Uterus (tissue), 4 donors: ENCODE data around the gene DOCK4. TPM values are rescaled to one million over a fixed set of nuclear protein-coding genes. Genes with fewer than 3 reads are reported as not detected.
"Not testable (repeated sequence)": the region's sequence is repeated elsewhere in the genome, so short reads cannot be mapped to it uniquely, and the experiment has no call there.

Experiments used
- DNase-seq, 2 donors: peaks; one replicate each; pipeline ENCODE4 v3.0.0-alpha.2; 2019 to 2020
- H3K27ac ChIP-seq, 2 donors: fragments of 200-600 bp; sonication (generic); 1 replicate in 1 of 2; 2 replicates in 1 of 2; pipeline ENCODE4 v1.5.1; 2016 to 2018
- H3K27me3 ChIP-seq, 2 donors: fragments of 200-600 bp; sonication (generic); one replicate each; pipeline ENCODE4 v1.5.1; 2018 to 2019; ENCODE audit warnings: control low read depth in 1 of 2
- H3K36me3 ChIP-seq, 2 donors: fragments of 200-600 bp; sonication (generic); one replicate each; pipeline ENCODE4 v1.5.1; 2019; ENCODE audit warnings: control low read depth in 1 of 2
- H3K4me1 ChIP-seq, 2 donors: fragments of 200-600 bp; sonication (generic); one replicate each; pipeline ENCODE4 v1.5.1; 2018 to 2019; ENCODE audit warnings: control low read depth in 1 of 2
- H3K4me3 ChIP-seq, 2 donors: fragments of 200-600 bp; sonication (generic); 1 replicate in 1 of 2; 2 replicates in 1 of 2; pipeline ENCODE4 v1.5.1; 2018 to 2019; ENCODE audit warnings: mild to moderate bottlenecking in 1 of 2
- H3K9me3 ChIP-seq, 2 donors: fragments of 200-600 bp; sonication (generic); one replicate each; pipeline ENCODE4 v1.5.1; 2019; ENCODE audit warnings: control low read depth in 1 of 2
- POLR2A ChIP-seq, 2 donors: fragments of 450-650 bp; IDR thresholded peaks; one replicate each; pipeline ENCODE4 v1.6.1; 2016; ENCODE audit warnings: antibody characterized with exemption in 2 of 2, mild to moderate bottlenecking in 1 of 2, moderate library complexity in 1 of 2
- intact Hi-C: fragments of 100-400 bp; cut with DNase I; formaldehyde crosslinking; loops from one replicate; pipeline ENCODE4 v1.15.1; 2023; ENCODE audit warnings: low total_unique reads
- total RNA-seq, 4 donors: library from RNA; depleted of rRNA in 3 of 4; stranded (reverse); fragments of >200 nt in 3 of 4; gene quantifications; one replicate each; pipeline versions ENCODE4 v1.1.0 to v1.2.4, GENCODE V29; 2014 to 2023
- TF ChIP-seq, protein P1 (sequence below), 4 experiments: fragments of 200-600 bp in 2 of 4; fragments of 450-650 bp in 2 of 4; sonication (generic) in 2 of 4; IDR thresholded peaks; one replicate each; pipeline ENCODE4 v1.5.1; 2016 to 2019; ENCODE audit warnings: antibody characterized with exemption in 4 of 4, mild to moderate bottlenecking in 2 of 4, moderate library complexity in 1 of 4
- donor health status: DM: yes; HTN: yes; CAD: no.

DOCK4 gene
- total RNA-seq, 4 donors from 2014 or later = 48.8 to 217 (median 72.3) TPM

DNA sequence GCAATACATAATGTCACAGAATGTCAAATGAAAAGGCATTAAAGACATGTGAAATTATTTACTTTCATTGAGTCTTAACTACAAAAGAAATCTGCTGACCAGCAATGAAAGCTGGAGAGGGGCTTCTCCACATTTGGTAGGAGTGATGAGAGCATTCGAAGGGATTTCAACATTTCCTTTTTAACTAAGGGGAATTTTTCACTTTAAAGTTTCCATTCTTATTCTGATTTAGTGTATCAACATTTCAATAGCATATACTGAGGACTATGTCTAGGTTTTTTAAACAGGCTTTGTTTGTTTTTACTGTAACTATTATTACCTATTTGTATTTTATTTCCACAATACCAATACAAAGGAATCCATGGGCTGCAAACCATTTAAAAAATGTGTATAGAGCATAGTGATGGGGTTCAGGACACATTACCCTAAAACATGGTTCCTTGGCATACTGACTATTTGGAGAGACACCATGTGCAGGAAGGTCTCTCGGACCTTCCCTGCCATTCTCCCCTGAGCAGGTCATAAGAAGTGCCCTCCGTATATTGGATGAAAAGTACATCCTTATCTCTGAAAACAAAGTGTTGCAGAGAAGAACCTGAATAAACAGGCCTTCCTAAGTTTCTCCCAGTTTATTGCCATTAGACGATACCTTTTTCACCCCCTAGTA is 278.7 kb downstream of the DOCK4 start:
- TF ChIP-seq, protein P1, sequence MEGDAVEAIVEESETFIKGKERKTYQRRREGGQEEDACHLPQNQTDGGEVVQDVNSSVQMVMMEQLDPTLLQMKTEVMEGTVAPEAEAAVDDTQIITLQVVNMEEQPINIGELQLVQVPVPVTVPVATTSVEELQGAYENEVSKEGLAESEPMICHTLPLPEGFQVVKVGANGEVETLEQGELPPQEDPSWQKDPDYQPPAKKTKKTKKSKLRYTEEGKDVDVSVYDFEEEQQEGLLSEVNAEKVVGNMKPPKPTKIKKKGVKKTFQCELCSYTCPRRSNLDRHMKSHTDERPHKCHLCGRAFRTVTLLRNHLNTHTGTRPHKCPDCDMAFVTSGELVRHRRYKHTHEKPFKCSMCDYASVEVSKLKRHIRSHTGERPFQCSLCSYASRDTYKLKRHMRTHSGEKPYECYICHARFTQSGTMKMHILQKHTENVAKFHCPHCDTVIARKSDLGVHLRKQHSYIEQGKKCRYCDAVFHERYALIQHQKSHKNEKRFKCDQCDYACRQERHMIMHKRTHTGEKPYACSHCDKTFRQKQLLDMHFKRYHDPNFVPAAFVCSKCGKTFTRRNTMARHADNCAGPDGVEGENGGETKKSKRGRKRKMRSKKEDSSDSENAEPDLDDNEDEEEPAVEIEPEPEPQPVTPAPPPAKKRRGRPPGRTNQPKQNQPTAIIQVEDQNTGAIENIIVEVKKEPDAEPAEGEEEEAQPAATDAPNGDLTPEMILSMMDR (IDR thresholded peaks at IDR 0.05) = no peak
- TF ChIP-seq POLR2A (IDR thresholded peaks at IDR 0.05) = no peak
- Histone ChIP-seq H3K4me1 (no peaks in the 10 kb centered on the region), H3K27ac (no peak overlapping the region), H3K36me3 (no peaks in the 10 kb centered on the region), H3K9me3 (no peaks in the 10 kb centered on the region), H3K27me3 (no peaks in the 10 kb centered on the region), H3K4me3 (no peak overlapping the region)
- DNase-seq = no peak
- intact Hi-C loops = no loop called here

- DNase-seq = no peak
- TF ChIP-seq, protein P1 (IDR thresholded peaks at IDR 0.05) = no peak
- no peak for TF ChIP-seq POLR2A (IDR thresholded peaks at IDR 0.05)
- intact Hi-C loops = no loop called here
- Histone ChIP-seq H3K9me3 (no peaks in the 10 kb centered on the region), H3K27ac (no peak overlapping the region), H3K4me1 (no peaks in the 10 kb centered on the region), H3K4me3 (no peak overlapping the region), H3K27me3 (no peaks in the 10 kb centered on the region), H3K36me3 (no peaks in the 10 kb centered on the region)
These were observed 285.9 kb downstream of the DOCK4 start for GRCh38 chr7:111920329-111920728.

GRCh38 chr7:111919631-111920179 is 286.5 kb downstream of the DOCK4 start:
- no peak overlapping the region for H3K4me3 ChIP-seq
- TF ChIP-seq, protein P1 (IDR thresholded peaks at IDR 0.05) = no peak
- TF ChIP-seq POLR2A (IDR thresholded peaks at IDR 0.05) = no peak
- H3K27ac ChIP-seq = no peak overlapping the region
- intact Hi-C loops = no loop called here
- H3K27me3 ChIP-seq = no peaks in the 10 kb centered on the region
- no peaks in the 10 kb centered on the region for H3K36me3 ChIP-seq
- no peak for DNase-seq
- no peaks in the 10 kb centered on the region for H3K9me3 ChIP-seq
- no peaks in the 10 kb centered on the region for H3K4me1 ChIP-seq

DNA sequence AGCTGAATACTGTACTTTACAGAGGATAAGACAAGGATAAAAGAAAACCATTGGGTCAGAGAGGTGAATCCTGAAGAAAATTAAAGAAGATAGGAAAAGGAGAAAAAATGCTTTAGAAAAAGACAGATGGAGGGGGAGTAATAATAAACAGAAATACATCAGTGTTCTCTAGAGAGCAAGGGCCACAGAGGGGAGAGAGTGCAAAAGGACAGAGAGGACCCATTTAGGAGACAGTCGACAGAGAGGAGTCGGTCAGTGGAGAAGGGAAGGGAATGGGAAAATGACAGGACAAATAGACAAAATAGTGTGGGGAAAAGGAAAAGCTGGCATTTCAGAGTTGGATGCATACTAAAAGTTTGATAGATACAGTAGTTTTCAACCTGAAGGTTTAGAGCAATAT is 287.0 kb downstream of the DOCK4 start:
- TF ChIP-seq, protein P1 (IDR thresholded peaks at IDR 0.05) = no peak
- TF ChIP-seq POLR2A (IDR thresholded peaks at IDR 0.05) = no peak
- Histone ChIP-seq H3K36me3 (no peaks in the 10 kb centered on the region), H3K4me1 (no peaks in the 10 kb centered on the region), H3K27me3 (no peaks in the 10 kb centered on the region), H3K4me3 (no peak overlapping the region), H3K27ac (no peak overlapping the region), H3K9me3 (no peaks in the 10 kb centered on the region)
- DNase-seq = no peak
- intact Hi-C loops = no loop called here

DNA sequence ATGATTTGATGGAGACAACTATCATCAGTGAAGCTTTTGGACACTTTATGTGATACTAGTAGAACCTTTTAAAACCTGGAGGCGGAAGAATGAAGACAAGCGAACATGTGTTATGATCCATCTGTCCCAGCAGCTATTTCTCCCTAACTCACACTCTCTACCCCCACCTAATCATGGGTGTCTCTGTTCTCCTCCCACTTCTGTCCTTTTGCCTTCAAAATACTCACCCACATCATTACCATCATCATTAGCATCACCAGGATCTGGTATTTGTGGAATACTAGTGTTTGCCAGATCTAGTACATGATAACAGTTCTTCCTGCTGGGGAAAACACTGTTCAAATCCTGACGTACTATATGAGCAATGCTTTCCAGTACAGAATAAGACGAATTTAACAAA is 287.7 kb downstream of the DOCK4 start:
- no peaks in the 10 kb centered on the region for H3K27me3 ChIP-seq
- H3K4me3 ChIP-seq = no peak overlapping the region
- no peak overlapping the region for H3K27ac ChIP-seq
- no peaks in the 10 kb centered on the region for H3K4me1 ChIP-seq
- no peaks in the 10 kb centered on the region for H3K36me3 ChIP-seq
- intact Hi-C loops = no loop called here
- no peak for TF ChIP-seq POLR2A (IDR thresholded peaks at IDR 0.05)
- TF ChIP-seq, protein P1 (IDR thresholded peaks at IDR 0.05) = no peak
- no peaks in the 10 kb centered on the region for H3K9me3 ChIP-seq
- DNase-seq = no peak

DNA sequence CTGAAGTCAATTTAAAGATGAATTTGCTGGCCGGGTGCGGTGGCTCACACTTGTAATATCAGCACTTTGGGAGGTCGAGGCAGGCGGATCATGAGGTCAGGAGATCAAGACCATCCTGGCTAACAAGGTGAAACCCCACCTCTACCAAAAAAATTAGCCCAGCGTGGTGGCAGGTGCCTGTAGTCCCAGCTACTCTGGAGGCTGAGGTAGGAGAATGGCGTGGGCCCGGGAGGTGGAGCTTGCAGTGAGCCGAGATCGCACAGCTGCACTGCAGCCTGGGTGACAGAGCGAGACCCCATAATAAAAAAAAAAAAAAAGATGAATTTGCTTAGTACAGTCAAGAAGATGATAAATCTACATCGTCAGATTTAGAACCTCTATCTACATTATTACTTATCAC is 288.8 kb downstream of the DOCK4 start:
- H3K27ac ChIP-seq, H3K4me3 ChIP-seq, DNase-seq, H3K4me1 ChIP-seq, H3K36me3 ChIP-seq, H3K27me3 ChIP-seq, intact Hi-C loops, H3K9me3 ChIP-seq: not testable (repeated sequence)
